Measurements from ENCODE around the gene EVL. TPM values are rescaled to one million over a fixed set of nuclear protein-coding genes. Genes with fewer than 3 reads are reported as not detected.
A peak's percentile ranks its signal among the peaks of the same experiment; 100 is the strongest.

The EVL gene
- total and polyA plus RNA-seq, 2 of the 8 experiments (the other 6 are each of a cell fraction or from before 2014, with no cell fraction given), result 30.7 to 64.6 TPM

GRCh38 chr14:100078997-100079725, 13.9 kb downstream of the EVL start (continued):
- TF ChIP-seq HDAC2 (IDR thresholded peaks at IDR 0.05; ENCODE audit: borderline replicate concordance in 1 of 2, low read depth in 2 of 2, low read length in 2 of 2) (no peak), RNF2 (IDR thresholded peaks at IDR 0.05; ENCODE audit: borderline replicate concordance, low read depth, low read length, missing control alignments, poor library complexity, severe bottlenecking) (no peak), RAD21 (IDR thresholded peaks at IDR 0.05 in 1 of 2, conservative IDR thresholded peaks at IDR 0.05 in 1 of 2; ENCODE audit: low read depth in 2 of 2, low read length in 2 of 2) (peak; percentile 27 to 55; a peak in 3 of 4 replicates), CEBPB (IDR thresholded peaks at IDR 0.05; ENCODE audit: low read depth, low read length) (no peak)
- TF ChIP-seq, protein P1, sequence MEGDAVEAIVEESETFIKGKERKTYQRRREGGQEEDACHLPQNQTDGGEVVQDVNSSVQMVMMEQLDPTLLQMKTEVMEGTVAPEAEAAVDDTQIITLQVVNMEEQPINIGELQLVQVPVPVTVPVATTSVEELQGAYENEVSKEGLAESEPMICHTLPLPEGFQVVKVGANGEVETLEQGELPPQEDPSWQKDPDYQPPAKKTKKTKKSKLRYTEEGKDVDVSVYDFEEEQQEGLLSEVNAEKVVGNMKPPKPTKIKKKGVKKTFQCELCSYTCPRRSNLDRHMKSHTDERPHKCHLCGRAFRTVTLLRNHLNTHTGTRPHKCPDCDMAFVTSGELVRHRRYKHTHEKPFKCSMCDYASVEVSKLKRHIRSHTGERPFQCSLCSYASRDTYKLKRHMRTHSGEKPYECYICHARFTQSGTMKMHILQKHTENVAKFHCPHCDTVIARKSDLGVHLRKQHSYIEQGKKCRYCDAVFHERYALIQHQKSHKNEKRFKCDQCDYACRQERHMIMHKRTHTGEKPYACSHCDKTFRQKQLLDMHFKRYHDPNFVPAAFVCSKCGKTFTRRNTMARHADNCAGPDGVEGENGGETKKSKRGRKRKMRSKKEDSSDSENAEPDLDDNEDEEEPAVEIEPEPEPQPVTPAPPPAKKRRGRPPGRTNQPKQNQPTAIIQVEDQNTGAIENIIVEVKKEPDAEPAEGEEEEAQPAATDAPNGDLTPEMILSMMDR (IDR thresholded peaks at IDR 0.05; ENCODE audit: control extremely low read depth in 1 of 3, insufficient read depth in 1 of 3, low read depth in 1 of 3, low read length in 3 of 3), result peak; percentile 13 to 45 (median 25)

Measured in H1 (cell line).